GM21528 (cell line): Measurements from ENCODE around the gene SF3B3.

Experiments
- ATAC-seq: cut with Tn5 transposase; IDR thresholded peaks from one replicate; pipeline ENCODE4 v1.9.1; 2021; ENCODE audit warnings: mild to moderate bottlenecking, moderate library complexity; ENCODE audit not compliant: unreplicated experiment, low FRiP score

SF3B3 gene

DNA sequence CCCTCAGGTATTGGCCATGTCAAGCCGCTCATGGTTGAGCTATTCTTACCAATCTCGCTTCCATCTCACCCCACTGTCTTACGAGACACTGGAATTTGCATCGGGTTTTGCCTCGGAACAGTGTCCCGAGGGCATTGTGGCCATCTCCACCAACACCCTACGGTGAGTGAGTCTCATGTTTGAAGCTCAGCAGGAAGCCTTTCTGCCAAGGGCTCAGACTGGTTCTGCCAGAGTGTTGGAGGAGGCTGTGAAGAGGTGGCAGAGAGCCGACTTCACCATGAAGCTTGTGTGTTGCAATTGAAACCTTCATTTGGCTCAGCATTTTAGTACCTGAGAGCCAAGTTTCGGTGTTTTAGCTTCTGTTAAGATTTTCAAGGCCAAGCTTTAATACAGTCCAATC is 38.0 kb downstream of the SF3B3 start:
- no peak for ATAC-seq

DNA sequence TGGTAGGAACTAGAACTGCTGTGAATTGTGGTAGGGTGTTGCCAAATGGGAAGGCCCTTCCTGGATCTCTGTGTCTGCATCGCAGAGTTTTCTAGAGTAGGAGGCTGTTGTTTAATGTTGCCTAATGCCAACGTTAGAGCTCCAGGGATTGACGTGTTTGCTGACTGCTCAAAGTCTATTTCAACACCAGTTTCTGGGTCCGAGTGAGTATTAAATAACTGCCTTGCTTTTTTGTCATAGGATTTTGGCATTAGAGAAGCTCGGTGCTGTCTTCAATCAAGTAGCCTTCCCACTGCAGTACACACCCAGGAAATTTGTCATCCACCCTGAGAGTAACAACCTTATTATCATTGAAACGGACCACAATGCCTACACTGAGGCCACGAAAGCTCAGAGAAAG is 40.0 kb downstream of the SF3B3 start:
- no peak for ATAC-seq

- no peak for ATAC-seq
Observed at GRCh38 chr16:70565053-70565452, 41.4 kb downstream of the SF3B3 start.

DNA sequence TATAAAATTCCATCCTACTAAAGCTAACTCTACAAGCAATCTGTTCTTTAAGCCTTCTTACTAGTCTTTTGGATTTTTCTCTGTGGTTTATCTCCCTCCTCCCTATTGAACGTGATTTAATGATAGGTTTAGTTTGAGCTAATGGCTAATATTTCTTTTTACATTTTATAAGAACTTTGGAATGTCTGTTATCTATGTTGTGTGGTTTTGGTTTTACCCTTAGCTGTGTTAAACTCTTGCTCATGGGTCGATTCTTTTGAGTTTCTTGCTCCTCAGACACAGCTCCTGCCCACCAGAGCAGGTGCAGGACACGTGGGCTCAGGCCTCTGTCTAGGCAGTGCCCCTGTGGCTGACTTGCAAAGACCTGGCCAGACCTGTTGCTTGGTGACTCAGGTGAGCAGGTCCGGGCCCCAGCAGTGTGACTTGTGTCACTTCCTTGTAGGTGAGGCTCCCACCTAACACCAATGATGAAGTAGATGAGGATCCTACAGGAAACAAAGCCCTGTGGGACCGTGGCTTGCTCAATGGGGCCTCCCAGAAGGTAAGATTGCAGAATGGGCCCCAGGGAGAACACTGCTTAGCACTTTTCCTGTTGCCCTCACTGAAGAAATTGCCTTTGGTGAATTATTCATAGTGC is 45.1 kb downstream of the SF3B3 start:
- ATAC-seq = no peak

- ATAC-seq = no peak
Observed at GRCh38 chr16:70569752-70570151, 46.1 kb downstream of the SF3B3 start.

DNA sequence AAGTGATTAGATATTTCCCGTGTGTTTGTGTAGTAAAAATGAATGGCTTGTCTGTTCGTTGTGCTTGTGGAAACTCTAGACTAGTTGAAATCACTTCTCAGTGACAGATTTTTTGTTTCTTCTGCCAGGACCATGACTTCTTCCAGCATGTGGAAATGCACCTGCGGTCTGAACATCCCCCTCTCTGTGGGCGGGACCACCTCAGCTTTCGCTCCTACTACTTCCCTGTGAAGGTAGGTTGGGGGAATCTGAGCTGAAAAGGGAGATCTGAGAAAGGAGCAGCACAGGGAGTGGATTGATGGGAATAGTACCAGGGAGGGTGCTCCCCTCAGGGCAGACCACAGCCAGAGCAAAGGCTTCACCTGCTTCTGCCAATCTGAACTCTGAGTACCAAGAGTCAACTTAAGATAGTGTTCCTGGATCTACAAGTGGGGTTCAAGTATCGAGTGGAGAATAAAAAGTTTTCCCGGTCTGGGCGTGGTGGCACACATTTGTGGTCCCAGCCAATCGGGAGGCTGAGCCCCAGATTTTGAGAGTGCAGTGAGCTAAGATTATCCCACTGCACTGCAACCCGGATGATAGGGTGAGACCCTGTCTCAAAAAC is 47.5 kb downstream of the SF3B3 start:
- ATAC-seq = no peak

- ATAC-seq = no peak
Observed at GRCh38 chr16:70571623-70572022, 48.0 kb downstream of the SF3B3 start.

GRCh38 chr16:70572050-70572925 is 48.7 kb downstream of the SF3B3 start:
- no peak for ATAC-seq

DNA sequence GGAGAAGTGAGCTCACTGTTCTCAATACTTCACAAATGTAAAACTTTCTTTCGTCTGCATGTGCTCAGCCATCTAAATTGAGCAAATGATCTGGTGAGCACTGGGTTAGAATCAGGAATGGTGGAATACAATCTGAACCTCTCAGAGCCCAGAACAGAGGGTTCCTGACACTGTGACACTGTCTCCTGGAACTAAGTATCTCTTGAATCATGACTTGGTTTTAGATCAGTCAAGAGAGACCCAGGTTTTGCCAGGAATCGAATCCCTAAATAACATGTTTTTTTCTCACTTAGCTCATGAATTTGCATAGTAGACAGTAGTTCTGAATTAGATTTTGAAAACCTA is 49.3 kb downstream of the SF3B3 start:
- no peak for ATAC-seq

GRCh38 chr16:70573451-70574121 is 50.0 kb downstream of the SF3B3 start:
- no peak for ATAC-seq

DNA sequence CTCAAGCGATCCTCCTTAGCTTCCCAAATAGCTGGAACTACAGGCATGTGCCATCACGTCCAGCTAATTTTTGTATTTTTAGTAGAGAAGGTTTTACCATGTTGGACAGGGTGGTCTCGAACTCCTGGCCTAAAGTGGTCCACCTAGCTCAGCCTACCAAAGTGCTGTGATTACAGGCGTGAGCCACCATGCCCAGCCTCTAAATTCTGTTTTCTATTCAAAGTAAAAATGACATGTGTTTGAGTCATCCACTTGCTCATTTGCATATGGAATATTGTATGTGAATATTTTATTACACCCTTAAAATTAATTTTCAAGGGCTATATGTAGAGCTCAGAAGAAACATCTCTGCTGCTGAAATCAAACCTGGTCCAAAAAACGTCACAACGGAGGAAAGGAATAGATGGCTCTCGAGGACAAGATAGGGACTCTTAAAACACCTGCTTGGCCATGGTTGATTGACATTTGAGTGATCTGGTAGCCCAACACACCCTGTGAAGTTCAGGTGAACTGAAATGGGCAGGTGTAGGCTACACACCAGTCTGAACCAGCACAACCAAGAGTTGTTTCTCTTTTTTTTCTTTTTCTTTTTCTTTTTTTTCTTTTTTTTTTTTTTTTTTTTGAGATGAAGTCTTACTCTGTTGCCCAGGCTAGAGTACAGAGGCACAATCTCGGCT is 51.1 kb downstream of the SF3B3 start:
- ATAC-seq = no peak

DNA sequence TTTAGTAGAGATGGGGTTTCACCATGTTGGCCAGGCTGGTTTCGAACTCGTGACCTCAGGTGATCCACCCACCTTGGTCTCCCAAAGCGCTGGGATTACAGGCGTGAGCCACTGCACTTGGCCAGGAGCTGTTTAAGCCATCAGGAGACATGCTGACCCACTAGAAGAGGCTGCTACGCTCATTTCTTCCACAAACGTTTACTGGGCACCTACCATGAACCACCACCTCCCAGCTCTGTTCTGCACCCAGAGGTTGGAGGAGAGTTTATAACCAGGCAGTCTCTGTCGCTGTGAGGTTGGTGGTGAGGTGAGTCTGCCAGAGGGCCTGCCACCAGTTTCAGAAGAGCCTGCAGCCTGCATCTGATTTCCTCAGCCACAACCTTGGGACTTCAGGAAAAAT is 51.8 kb downstream of the SF3B3 start:
- no peak for ATAC-seq

- peak; percentile 63 for ATAC-seq
Observed at GRCh38 chr16:70576431-70577255, 53.0 kb downstream of the SF3B3 start.

DNA sequence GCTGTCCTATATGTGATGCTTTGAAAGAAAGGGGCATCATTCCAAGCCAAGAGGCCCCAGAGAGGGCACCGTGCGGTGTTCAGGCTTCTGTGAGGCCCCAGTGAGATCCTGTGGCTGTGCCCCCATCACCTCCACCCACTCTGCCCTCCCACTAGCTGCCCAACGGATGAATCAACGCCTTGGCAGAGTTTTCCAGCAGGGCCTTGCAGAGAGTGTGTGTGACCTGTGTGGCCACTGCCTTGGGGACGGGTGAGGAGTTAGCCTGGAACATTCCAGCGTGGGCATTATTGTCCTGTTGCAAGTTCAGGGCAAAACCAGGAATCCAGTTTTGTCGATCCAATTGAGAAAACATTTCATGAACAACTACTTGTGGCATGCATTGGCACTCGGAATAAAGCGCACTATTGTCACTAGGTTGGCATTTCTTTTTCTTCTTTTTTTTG is 53.7 kb downstream of the SF3B3 start:
- no peak for ATAC-seq

GRCh38 chr16:70578035-70578434 is 54.4 kb downstream of the SF3B3 start:
- ATAC-seq = no peak

DNA sequence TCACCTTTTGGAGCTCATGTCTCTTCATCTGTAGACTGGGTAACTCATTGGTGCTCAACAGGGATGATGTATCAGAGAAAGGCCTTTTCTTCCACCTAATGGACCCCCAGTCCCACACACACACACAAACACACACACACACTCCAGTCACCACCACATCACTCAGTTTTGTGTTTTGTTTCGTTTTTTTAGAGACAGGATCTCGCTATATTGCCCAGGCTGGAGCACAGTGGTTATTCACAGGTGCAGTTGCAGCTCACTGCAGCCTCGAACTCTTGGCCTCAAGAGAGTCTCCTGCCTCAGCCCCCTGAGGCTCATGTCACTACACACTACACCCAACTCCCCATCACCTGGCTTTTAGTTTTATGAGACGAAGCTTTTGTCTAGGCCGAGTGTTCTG is 55.6 kb downstream of the SF3B3 start:
- no peak for ATAC-seq

- no peak for ATAC-seq
Observed at GRCh38 chr16:70579648-70580630, 56.3 kb downstream of the SF3B3 start.

- ATAC-seq = no peak
Observed at GRCh38 chr16:70582280-70582978, 58.8 kb downstream of the SF3B3 start.
